CD8-positive, alpha-beta memory T cell (primary cell): Measurements from ENCODE around the gene TRIM24. TPM values are rescaled to one million over a fixed set of nuclear protein-coding genes. Genes with fewer than 3 reads are reported as not detected.

Source experiments
- CTCF ChIA-PET: fragments of 350-600 bp; sonication (Branson Sonifier 250); formaldehyde crosslinking; loops from one replicate; lab custom pipeline; 2021; ENCODE audit warnings: antibody characterized with exemption; lab: Charles Lee
- POLR2A ChIA-PET: fragments of 350-600 bp; sonication (Branson Sonifier 250); formaldehyde crosslinking; loops from one replicate; lab custom pipeline; 2021; ENCODE audit warnings: antibody characterized with exemption; lab: Charles Lee
- DNase-seq, 5 donors: peaks; one replicate each; pipeline versions ENCODE4 v3.0.0 to v3.0.0-alpha.2; 2020 to 2022; ENCODE audit warnings: mixed read lengths in 1 of 5
- H3K27ac ChIP-seq: one replicate; pipeline ENCODE4 v1.7.0; 2013; ENCODE audit warnings: low read depth, mild to moderate bottlenecking, low read length, moderate library complexity
- H3K27me3 ChIP-seq: 2 replicates; pipeline ENCODE4 v1.7.0; 2013; ENCODE audit warnings: low read length, mild to moderate bottlenecking; ENCODE audit not compliant: insufficient read depth, poor library complexity, severe bottlenecking
- H3K36me3 ChIP-seq: 2 replicates; pipeline ENCODE4 v1.7.0; 2013; ENCODE audit warnings: mild to moderate bottlenecking, low read length, moderate library complexity; ENCODE audit not compliant: insufficient read depth
- H3K4me1 ChIP-seq: 2 replicates; pipeline ENCODE4 v1.7.0; 2013; ENCODE audit warnings: mild to moderate bottlenecking, low read length, moderate library complexity; ENCODE audit not compliant: insufficient read depth
- H3K4me3 ChIP-seq: 2 replicates; pipeline ENCODE4 v1.7.0; 2013; ENCODE audit warnings: mild to moderate bottlenecking, low read length
- H3K9me3 ChIP-seq: 2 replicates; pipeline ENCODE4 v1.7.0; 2013; ENCODE audit warnings: mild to moderate bottlenecking, low read length
- H3K27ac Mint-ChIP-seq, 8 donors: one replicate each; pipeline ENCODE4 v1.8.0; 2020 to 2021; ENCODE audit warnings: mixed read lengths in 8 of 8, mild to moderate bottlenecking in 6 of 8, inconsistent platforms in 3 of 8, moderate library complexity in 3 of 8
- H3K27me3 Mint-ChIP-seq, 2 donors: one replicate each; pipeline ENCODE4 v1.8.0; 2020 to 2021; ENCODE audit warnings: mixed read lengths in 2 of 2, mild to moderate bottlenecking in 1 of 2, moderate library complexity in 1 of 2
- H3K36me3 Mint-ChIP-seq, 3 donors: one replicate each; pipeline ENCODE4 v1.8.0; 2020 to 2021; ENCODE audit warnings: mixed read lengths in 3 of 3, inconsistent platforms in 1 of 3, mild to moderate bottlenecking in 1 of 3
- H3K4me1 Mint-ChIP-seq, 3 donors: one replicate each; pipeline ENCODE4 v1.8.0; 2020 to 2021; ENCODE audit warnings: mixed read lengths in 3 of 3, inconsistent platforms in 1 of 3, mild to moderate bottlenecking in 1 of 3
- H3K4me3 Mint-ChIP-seq, 7 donors: one replicate each; pipeline ENCODE4 v1.8.0; 2020 to 2021; ENCODE audit warnings: mixed read lengths in 7 of 7, mild to moderate bottlenecking in 6 of 7, moderate library complexity in 4 of 7, inconsistent platforms in 2 of 7
- H3K9me3 Mint-ChIP-seq, 5 donors: one replicate each; pipeline ENCODE4 v1.8.0; 2020 to 2022; ENCODE audit warnings: mixed read lengths in 5 of 5, mild to moderate bottlenecking in 3 of 5, moderate library complexity in 2 of 5, inconsistent platforms in 1 of 5
- polyA plus RNA-seq: library from polyadenylated mRNA; unstranded; fragments of 300-500 nt; fragmentation: Illumina TruSeq; gene quantifications from one replicate; pipeline ENCODE4 v1.2.3, GENCODE V29; 2021
- total RNA-seq, 2 experiments: library from RNA; stranded (reverse); gene quantifications; one replicate each; pipeline ENCODE4 v1.2.3, GENCODE V29; 2021

The TRIM24 gene
- total and polyA plus RNA-seq, 3 experiments from 2014 or later = 8.4 to 16.3 (median 15.2) TPM

DNA sequence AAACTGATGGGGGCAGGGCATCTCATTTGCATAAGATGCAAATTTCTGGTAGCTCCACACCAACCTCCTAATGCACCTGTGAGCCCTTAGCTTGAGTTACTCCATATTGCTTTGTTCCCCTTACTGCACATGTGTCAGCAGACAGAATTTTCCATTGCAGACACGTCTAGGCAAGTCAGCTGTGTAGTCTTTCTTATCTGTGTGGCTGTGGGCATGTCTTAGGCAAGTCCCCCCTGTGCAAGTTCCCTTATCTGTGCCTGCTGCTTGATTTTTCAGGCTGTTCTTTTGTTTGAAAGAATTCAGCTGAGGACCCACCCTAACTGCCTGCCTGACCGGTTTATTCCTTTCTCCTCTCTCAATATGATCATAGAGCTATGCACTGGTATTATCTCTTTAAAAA lies 28.5 kb upstream of the TRIM24 start:
- POLR2A ChIA-PET = no interaction called here
- CTCF ChIA-PET = no interaction called here
- Mint-ChIP-seq H3K4me1 (no peaks in the 10 kb centered on the region), H3K9me3 (peaks cover 18 to 43% (median 34%) of the 10 kb centered on the region in 5 donors), H3K36me3 (peaks cover 0 to 20% (median under 1%) of the 10 kb centered on the region in 3 donors), H3K4me3 (no peak overlapping the region), H3K27me3 (peaks cover 11 to 27% of the 10 kb centered on the region in 2 donors), H3K27ac (no peak overlapping the region)
- DNase-seq = no peak
- no peak overlapping the region for H3K27ac ChIP-seq
- peaks cover 12% of the 10 kb centered on the region for H3K9me3 ChIP-seq
- H3K36me3 ChIP-seq = no peaks in the 10 kb centered on the region
- no peaks in the 10 kb centered on the region for H3K27me3 ChIP-seq
- H3K4me3 ChIP-seq = no peak overlapping the region
- H3K4me1 ChIP-seq = no peaks in the 10 kb centered on the region

DNA sequence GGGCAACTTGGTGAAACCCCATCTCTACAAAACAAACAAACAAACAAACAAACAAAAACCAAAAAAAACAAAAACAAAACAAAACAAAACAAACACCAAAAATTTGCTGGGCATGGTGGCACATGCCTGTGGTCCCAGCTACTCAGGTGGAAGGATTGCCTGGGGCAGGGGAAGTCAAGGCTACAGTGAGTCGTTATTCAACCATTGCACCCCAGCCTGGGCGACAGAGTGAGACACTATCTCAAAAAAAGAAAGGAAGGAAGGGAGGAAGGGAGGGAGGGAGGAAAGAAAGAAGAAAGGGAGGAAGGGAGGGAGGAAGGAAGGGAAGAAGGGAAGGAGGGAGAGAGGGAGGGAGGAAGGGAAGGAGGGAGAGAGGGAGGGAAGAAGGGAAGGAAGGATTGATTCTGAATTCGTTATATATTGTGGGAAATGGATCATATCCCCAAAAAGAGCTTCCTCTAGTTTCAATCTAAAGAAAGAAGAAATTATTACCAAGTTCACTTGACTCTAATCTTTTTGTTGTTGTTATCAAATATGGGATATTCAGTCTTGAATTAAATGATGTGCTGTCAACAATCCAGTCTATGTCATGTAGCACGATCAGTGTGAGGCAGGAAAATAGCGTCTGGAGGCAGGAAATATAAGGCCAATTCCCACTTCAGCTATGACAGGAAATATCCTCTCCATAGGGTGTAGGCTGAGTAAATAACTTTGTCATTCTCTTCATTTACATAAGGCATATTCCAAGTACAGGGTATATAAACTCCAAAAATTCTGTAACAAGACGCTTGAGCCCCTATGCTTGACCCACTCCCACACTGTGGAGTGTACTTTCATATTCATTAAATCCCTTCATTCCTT lies 26.2 kb upstream of the TRIM24 start:
- no peak for DNase-seq
- Histone ChIP-seq H3K4me1 (no peaks in the 10 kb centered on the region), H3K36me3 (no peaks in the 10 kb centered on the region), H3K27ac (no peak overlapping the region), H3K27me3 (no peaks in the 10 kb centered on the region), H3K9me3 (peaks cover 12% of the 10 kb centered on the region), H3K4me3 (no peak overlapping the region)
- no peaks in the 10 kb centered on the region for H3K4me1 Mint-ChIP-seq
- no peak overlapping the region for H3K27ac Mint-ChIP-seq
- H3K36me3 Mint-ChIP-seq = peaks cover 0 to 17% (median 0%) of the 10 kb centered on the region in 3 donors
- CTCF ChIA-PET = no interaction called here
- POLR2A ChIA-PET = no interaction called here
- peaks cover 18 to 39% (median 30%) of the 10 kb centered on the region in 5 donors for H3K9me3 Mint-ChIP-seq
- H3K27me3 Mint-ChIP-seq = peaks cover 16 to 35% of the 10 kb centered on the region in 2 donors
- H3K4me3 Mint-ChIP-seq = no peak overlapping the region

DNA sequence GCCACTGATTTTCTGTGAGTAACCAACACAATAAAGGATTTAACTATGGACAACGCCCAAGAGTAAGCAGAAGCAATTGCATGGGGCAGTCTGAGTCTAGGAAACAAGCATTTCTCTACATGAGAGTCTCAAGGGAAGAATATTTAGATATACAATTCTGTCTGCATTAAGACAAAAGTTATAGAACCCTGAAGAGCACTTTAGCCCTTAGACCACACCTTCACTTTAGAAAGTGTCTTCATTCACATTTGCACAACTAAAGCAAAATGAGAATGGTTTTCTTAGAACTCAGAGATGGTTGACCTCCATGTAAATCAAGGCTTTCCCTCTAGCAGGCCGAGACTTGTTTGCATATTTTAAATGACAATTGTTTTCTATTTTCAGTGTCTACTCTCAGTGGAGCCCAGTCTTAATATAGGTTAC lies 25.5 kb upstream of the TRIM24 start:
- Mint-ChIP-seq H3K4me1 (no peaks in the 10 kb centered on the region), H3K27me3 (peaks cover 16 to 35% of the 10 kb centered on the region in 2 donors), H3K36me3 (peaks cover 0 to 16% (median 0%) of the 10 kb centered on the region in 3 donors), H3K27ac (no peak overlapping the region), H3K9me3 (peaks cover 11 to 31% (median 26%) of the 10 kb centered on the region in 5 donors), H3K4me3 (no peak overlapping the region)
- ChIA-PET POLR2A (no interaction called here), CTCF (no interaction called here)
- H3K36me3 ChIP-seq = no peaks in the 10 kb centered on the region
- H3K27me3 ChIP-seq = no peaks in the 10 kb centered on the region
- H3K27ac ChIP-seq = no peak overlapping the region
- H3K4me3 ChIP-seq = no peak overlapping the region
- no peaks in the 10 kb centered on the region for H3K4me1 ChIP-seq
- H3K9me3 ChIP-seq = peaks cover 7% of the 10 kb centered on the region
- DNase-seq = no peak

DNA sequence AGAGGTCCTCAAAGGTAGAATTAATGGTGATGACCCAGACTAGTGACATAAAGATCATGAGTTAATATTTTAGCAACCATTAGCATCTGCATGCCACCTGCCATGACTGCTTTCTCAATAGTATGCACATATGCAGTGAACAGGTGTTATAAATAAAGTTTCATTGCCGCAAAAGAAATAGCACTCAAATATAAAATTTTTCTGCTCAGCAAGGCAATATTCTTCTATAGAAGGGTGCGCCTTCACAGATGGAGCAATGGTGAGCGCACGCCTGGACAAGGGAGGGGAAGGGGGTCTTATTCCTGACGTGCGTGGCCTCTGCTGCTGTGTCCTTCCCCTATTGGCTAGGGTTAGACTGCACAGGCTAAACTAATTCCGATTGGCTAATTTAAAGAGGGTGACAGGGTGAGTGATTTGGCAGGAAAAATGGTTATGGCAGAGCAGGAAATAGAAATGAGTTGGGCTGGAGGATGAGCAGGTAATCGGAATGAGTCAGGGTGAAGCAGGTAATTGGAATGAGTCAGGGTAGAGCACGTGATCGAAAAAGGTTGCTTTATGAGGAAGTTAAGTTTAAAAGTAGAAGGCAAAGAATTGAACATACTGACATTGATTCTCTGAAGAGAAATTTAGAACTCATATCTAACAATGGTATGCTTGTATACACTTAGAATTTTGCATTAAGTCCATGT lies 24.7 kb upstream of the TRIM24 start:
- POLR2A ChIA-PET = no interaction called here

DNA sequence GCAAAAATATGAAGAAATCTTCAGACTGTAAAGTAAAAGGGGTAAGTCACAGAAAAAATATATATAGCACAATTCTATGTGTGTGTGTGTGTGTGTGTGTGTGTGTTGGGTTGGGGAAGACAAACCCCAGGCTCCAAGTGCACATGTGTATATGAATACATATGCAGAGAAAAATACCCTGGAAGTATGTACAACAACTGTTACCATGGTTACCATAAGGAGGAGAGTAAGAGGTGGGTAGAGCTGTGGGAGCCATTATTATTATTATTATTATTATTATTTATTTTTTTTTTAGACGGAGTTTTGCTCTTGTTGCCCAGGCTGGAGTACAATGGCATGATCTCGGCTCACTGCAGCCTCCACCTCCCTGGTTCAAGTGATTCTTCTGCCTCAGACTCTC lies 23.7 kb upstream of the TRIM24 start:
- Histone ChIP-seq H3K27me3 (no peaks in the 10 kb centered on the region), H3K36me3 (no peaks in the 10 kb centered on the region), H3K4me3 (no peak overlapping the region), H3K27ac (no peak overlapping the region), H3K4me1 (no peaks in the 10 kb centered on the region), H3K9me3 (no peaks in the 10 kb centered on the region)
- CTCF ChIA-PET = no interaction called here
- H3K4me3 Mint-ChIP-seq = no peak overlapping the region
- POLR2A ChIA-PET = no interaction called here
- peaks cover 16 to 41% of the 10 kb centered on the region in 2 donors for H3K27me3 Mint-ChIP-seq
- H3K4me1 Mint-ChIP-seq = no peaks in the 10 kb centered on the region
- no peaks in the 10 kb centered on the region for H3K36me3 Mint-ChIP-seq
- no peak for DNase-seq
- H3K27ac Mint-ChIP-seq = no peak overlapping the region
- peaks cover 0 to 15% (median 10%) of the 10 kb centered on the region in 5 donors for H3K9me3 Mint-ChIP-seq

More for the DNA sequence above, 24.7 kb upstream of the TRIM24 start:
- H3K36me3 Mint-ChIP-seq = peaks cover 0 to 9% (median 0%) of the 10 kb centered on the region in 3 donors
- Histone ChIP-seq H3K9me3 (no peaks in the 10 kb centered on the region), H3K36me3 (no peaks in the 10 kb centered on the region), H3K4me3 (no peak overlapping the region), H3K4me1 (no peaks in the 10 kb centered on the region), H3K27ac (no peak overlapping the region), H3K27me3 (no peaks in the 10 kb centered on the region)
- no peaks in the 10 kb centered on the region for H3K4me1 Mint-ChIP-seq
- peaks cover 7 to 23% (median 18%) of the 10 kb centered on the region in 5 donors for H3K9me3 Mint-ChIP-seq
- CTCF ChIA-PET = no interaction called here
- peaks cover 16 to 35% of the 10 kb centered on the region in 2 donors for H3K27me3 Mint-ChIP-seq
- no peak for DNase-seq
- no peak overlapping the region for H3K27ac Mint-ChIP-seq
- no peak overlapping the region for H3K4me3 Mint-ChIP-seq

DNA sequence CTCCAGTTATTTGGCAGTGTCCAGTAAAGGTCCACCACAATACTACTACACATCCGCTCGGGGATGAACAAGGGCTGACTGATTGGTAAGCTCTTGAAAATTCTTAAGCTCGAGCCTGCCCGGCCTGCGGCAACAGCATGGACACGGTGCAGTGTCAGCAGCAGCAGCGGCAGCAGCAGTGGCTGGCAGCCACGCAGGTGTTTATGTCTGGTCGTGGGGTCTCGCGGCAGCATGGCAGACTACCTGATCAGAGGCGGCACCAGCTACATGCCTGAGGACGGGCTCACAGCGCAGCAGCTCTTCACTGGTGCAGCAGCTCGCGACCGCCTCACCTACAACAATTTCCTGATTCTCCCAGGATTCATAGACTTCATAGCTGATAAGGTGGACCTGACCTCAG lies 19.6 kb upstream of the TRIM24 start:
- Mint-ChIP-seq H3K9me3 (peaks cover 0 to 2% (median 2%) of the 10 kb centered on the region in 5 donors), H3K36me3 (no peaks in the 10 kb centered on the region), H3K4me3 (no peak overlapping the region), H3K27me3 (peaks cover 10 to 19% of the 10 kb centered on the region in 2 donors), H3K4me1 (no peaks in the 10 kb centered on the region), H3K27ac (no peak overlapping the region)
- CTCF ChIA-PET = no interaction called here
- Histone ChIP-seq H3K9me3 (no peaks in the 10 kb centered on the region), H3K27ac (no peak overlapping the region), H3K4me1 (no peaks in the 10 kb centered on the region), H3K27me3 (no peaks in the 10 kb centered on the region), H3K36me3 (no peaks in the 10 kb centered on the region), H3K4me3 (no peak overlapping the region)
- POLR2A ChIA-PET = no interaction called here
- no peak for DNase-seq

DNA sequence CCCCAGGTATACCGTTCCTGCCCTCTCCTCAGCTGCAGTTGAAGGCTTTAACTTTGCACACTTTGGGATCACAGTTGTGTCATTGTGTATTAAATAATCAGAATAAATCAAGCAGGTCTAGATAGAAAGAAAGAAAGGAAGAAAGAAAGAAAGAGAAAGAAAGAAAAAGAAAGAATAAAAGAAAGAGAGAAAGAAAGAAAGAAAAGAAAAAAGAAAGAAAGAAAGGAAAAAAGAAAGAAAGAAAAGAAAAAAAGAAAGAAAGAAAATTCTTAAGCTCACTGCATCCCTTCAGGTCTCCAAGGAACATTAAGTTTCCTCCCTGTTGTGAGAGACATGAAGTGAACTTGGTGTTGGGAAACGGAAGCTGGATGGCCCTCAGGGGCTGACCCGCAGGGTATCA lies 17.2 kb upstream of the TRIM24 start:
- H3K4me1 Mint-ChIP-seq = no peaks in the 10 kb centered on the region
- H3K27me3 ChIP-seq = no peaks in the 10 kb centered on the region
- no peaks in the 10 kb centered on the region for H3K36me3 ChIP-seq
- H3K9me3 Mint-ChIP-seq = no peaks in the 10 kb centered on the region
- no peak for DNase-seq
- ChIA-PET CTCF (no interaction called here), POLR2A (no interaction called here)
- H3K4me1 ChIP-seq = no peaks in the 10 kb centered on the region
- no peaks in the 10 kb centered on the region for H3K36me3 Mint-ChIP-seq
- peaks cover 6 to 14% of the 10 kb centered on the region in 2 donors for H3K27me3 Mint-ChIP-seq
- no peak overlapping the region for H3K27ac ChIP-seq
- H3K4me3 Mint-ChIP-seq = no peak overlapping the region
- no peak overlapping the region for H3K27ac Mint-ChIP-seq
- H3K4me3 ChIP-seq = no peak overlapping the region
- H3K9me3 ChIP-seq = no peaks in the 10 kb centered on the region

DNA sequence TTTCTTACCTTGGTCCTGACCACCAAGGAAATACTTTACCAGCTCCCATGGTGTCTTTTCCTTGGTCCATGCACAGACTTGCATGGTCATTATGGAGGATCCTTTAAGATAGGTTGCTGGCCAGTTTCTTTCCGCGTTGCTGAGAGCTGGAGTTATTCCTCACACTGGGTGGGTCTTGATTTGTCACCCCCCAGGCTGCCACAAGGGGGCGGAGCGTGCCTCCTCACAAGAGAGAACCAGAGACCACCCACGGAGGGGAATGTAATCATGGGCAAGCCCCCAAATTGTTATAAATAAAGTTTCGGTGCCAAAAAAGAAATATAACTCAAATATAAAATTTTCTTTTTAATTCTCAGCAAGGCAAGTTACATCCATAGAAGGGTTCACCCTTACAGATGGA lies 10.5 kb upstream of the TRIM24 start:
- no peak overlapping the region for H3K27ac Mint-ChIP-seq
- H3K27me3 Mint-ChIP-seq = peaks cover 4 to 6% of the 10 kb centered on the region in 2 donors
- H3K36me3 Mint-ChIP-seq = no peaks in the 10 kb centered on the region
- no peaks in the 10 kb centered on the region for H3K4me1 Mint-ChIP-seq
- no peaks in the 10 kb centered on the region for H3K9me3 ChIP-seq
- peak; percentile 8 to 61 (median 22) for DNase-seq
- ChIA-PET CTCF (interaction anchor here (0.9 to 1.5 kb wide), 3 partner anchors 9 to 532 kb away, joined by 3 to 6 read pairs (median 6); no protein-coding TSS in a partner anchor), POLR2A (no interaction called here)
- H3K27ac ChIP-seq = no peak overlapping the region
- no peaks in the 10 kb centered on the region for H3K36me3 ChIP-seq
- H3K4me3 ChIP-seq = no peak overlapping the region
- H3K4me1 ChIP-seq = no peaks in the 10 kb centered on the region
- no peaks in the 10 kb centered on the region for H3K9me3 Mint-ChIP-seq
- H3K27me3 ChIP-seq = no peaks in the 10 kb centered on the region
- H3K4me3 Mint-ChIP-seq = no peak overlapping the region
